22Rv1 (cell line): Measurements from ENCODE around the gene PCIF1.

Experiments used
- CTCF ChIP-seq: fragments of 450-650 bp; IDR thresholded peaks from 2 replicates; pipeline ENCODE4 v1.5.1; 2017; ENCODE audit warnings: mild to moderate bottlenecking
- ZFX ChIP-seq: fragments of 450-650 bp; IDR thresholded peaks from 2 replicates; pipeline ENCODE4 v1.6.1; 2017; ENCODE audit warnings: antibody characterized with exemption, borderline replicate concordance

DNA sequence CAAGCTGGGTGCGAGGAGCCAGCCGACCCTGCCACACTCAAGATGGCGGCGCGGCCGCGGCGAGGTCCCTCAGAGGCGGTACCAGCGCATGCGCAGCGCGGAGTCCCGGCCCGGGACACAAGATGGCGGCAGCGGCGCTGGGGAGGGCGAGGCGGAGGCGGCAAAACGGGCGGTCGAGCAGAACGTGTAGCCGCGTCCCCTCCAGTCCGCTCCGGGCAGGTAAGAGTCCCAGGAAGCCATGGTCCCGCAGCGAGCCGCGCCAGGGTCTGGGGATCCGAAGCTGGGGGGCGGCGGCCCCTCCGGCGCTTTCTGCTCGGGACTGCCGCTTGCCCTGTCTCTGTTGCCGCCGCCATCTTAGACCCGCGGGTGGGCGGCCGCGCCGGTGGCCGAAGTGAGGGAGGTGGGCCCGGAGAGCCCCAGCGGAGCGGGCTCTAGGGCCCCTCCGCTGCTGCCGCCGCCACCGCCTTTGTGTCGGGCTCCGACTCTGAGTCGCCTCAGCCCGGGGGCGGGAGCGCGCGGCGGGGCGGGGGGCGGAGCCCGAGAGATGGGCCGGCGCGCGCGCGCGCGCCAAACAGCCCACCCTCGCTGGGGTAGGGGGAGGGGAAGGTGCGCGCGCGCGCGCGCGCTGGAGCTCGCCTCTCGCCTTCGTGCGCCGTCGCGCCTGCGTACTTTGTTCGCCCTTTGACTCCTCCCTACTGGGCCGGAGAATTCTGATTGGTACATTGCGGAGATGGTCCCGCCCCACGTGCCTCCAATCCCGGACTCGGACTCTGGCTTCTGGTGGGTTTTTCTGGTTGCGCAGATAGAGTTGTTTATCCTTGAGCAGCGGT, at the start of gene PCIF1:
- TF ChIP-seq CTCF (no peak), ZFX (no peak)
